IPS-20b (cell line): ENCODE measurements around the gene LCMT2.
"Not testable (repeated sequence)": the region's sequence is repeated elsewhere in the genome, so short reads cannot be mapped to it uniquely, and the experiment has no call there.

Experiments used
- H3K27ac ChIP-seq: one replicate; pipeline ENCODE4 v1.5.1; 2013; ENCODE audit warnings: low read length
- H3K27me3 ChIP-seq: 2 replicates; pipeline ENCODE4 v1.6.1; 2013; ENCODE audit warnings: mild to moderate bottlenecking, low read length, inconsistent platforms; ENCODE audit not compliant: insufficient read depth
- H3K36me3 ChIP-seq: 2 replicates; pipeline ENCODE4 v1.6.1; 2013; ENCODE audit warnings: low read depth, mild to moderate bottlenecking, inconsistent platforms, low read length, moderate library complexity; ENCODE audit not compliant: insufficient read depth
- H3K4me1 ChIP-seq: 2 replicates; pipeline ENCODE4 v1.6.1; 2013; ENCODE audit warnings: mild to moderate bottlenecking, control low read depth, inconsistent platforms, low read length, moderate library complexity; ENCODE audit not compliant: insufficient read depth
- H3K4me3 ChIP-seq: 2 replicates; pipeline ENCODE4 v1.5.1; 2013; ENCODE audit warnings: mild to moderate bottlenecking, low read length, inconsistent platforms
- H3K9ac ChIP-seq: 2 replicates; pipeline ENCODE4 v1.6.1; 2013; ENCODE audit warnings: low read depth, mild to moderate bottlenecking, inconsistent platforms, low read length, moderate library complexity
- H3K9me3 ChIP-seq: 2 replicates; pipeline ENCODE4 v1.6.1; 2013; ENCODE audit warnings: mild to moderate bottlenecking, low read depth, low read length, inconsistent platforms; ENCODE audit not compliant: insufficient read depth

LCMT2 gene

DNA sequence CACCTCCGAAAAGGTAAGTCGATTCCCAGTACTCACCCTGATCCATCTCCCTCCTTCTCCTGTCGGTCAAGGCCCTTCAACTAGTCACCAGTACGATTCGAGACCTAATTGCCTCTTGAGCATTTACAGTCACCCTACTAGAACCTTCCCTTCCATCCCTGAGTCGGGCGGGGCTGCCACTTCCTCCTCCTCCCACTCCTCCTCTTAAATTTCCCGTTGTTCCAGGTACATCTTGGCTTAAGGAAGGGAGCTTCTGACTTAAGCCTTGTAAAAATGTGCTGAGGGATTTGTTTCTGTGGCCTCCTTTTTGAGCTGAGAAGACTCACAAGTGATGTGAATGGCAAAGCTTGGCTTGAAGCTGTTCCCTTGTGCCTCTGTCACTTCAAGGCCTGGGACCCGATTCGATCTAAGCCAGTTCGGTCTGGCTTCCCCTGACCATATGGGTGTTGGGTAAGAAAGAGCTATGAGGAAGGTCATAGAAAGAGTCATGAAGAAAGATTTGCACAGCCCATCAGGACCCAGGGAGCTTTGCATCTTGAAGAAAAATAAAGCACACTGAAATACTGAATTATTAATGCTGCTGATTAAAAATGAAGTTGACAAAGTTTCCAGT, 28.1 kb downstream of the LCMT2 start, which contains the start of gene TGM7:
Gene TGM7, minus strand, starts transcription at position 51 of the 613 bp plus-strand sequence.
- H3K9ac ChIP-seq = no peak within 1 kb of the TSS

GRCh38 chr15:43299884-43300283, 30.5 kb downstream of the LCMT2 start:
- Histone ChIP-seq H3K4me1 (peaks cover 6% of the 10 kb centered on the region), H3K27ac (no peak overlapping the region), H3K9me3 (no peaks in the 10 kb centered on the region), H3K9ac (no peak overlapping the region), H3K36me3 (no peaks in the 10 kb centered on the region), H3K4me3 (no peak overlapping the region), H3K27me3 (no peaks in the 10 kb centered on the region)

More for the DNA sequence above, 28.1 kb downstream of the LCMT2 start, which contains the start of gene TGM7:
- Histone ChIP-seq H3K27ac (no peak within 1 kb of the TSS), H3K9me3 (no peaks in the 10 kb centered on the region), H3K4me1 (peaks cover 6% of the 10 kb centered on the region), H3K27me3 (peaks cover 6% of the 10 kb centered on the region; the same call in 1 of the 2 replicates), H3K36me3 (no peaks in the 10 kb centered on the region), H3K4me3 (no peak within 1 kb of the TSS)

DNA sequence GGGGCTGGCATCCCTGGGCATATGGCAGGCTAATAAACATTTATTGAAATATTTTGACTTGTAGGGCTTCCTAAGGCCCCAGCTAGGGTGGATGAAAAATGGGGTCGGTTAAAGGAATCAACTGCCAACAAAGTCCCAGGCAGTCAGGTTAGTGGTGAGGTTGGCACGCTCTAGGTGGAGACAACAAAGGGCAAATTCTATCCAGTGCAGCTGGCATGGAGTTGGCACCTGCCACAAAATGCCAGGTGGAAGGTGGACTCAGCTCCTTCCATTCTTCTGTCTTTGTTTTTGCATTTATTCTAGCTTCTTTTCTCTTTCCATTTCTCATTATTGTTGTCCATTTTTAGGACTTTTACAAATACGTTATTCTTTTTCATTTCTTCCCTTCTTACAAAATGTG, 31.0 kb downstream of the LCMT2 start:
- no peak overlapping the region for H3K9ac ChIP-seq
- peaks cover 6% of the 10 kb centered on the region for H3K4me1 ChIP-seq
- no peaks in the 10 kb centered on the region for H3K36me3 ChIP-seq
- no peaks in the 10 kb centered on the region for H3K9me3 ChIP-seq
- peaks cover 4% of the 10 kb centered on the region; the same call in 1 of the 2 replicates for H3K27me3 ChIP-seq
- no peak overlapping the region for H3K27ac ChIP-seq
- no peak overlapping the region for H3K4me3 ChIP-seq

DNA sequence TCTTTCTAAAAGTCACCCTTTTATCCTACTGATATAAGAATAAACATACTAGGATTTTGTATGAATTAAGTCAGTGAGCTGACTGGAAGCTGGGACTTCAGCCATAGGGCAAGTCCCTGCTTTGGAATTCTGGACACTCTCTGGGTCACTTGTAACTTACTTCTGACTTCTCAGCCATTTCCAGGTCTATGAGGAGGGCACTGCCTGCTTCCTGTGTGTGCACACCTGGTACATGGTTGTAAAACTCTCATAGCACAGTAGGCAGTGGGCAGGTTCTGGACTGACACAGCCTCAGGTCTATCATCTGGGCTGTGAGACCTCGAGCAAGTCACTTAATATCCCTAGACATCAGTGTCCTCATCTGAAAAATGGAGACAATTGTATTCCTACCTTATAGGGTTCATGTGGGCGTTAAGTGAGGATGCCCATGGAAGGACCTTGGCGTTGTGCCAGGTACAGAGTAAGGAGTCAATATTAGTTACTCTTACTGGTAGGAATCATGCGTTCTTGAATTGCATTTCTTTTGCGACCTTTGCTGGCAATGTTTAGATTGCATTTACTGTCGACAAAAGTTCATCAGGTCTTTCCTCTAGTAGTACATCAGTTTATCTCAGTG, 36.2 kb downstream of the LCMT2 start:
- peaks cover 6% of the 10 kb centered on the region for H3K4me1 ChIP-seq
- no peak overlapping the region for H3K9ac ChIP-seq
- H3K27me3 ChIP-seq = peaks cover 24% of the 10 kb centered on the region
- no peaks in the 10 kb centered on the region for H3K36me3 ChIP-seq
- no peaks in the 10 kb centered on the region for H3K9me3 ChIP-seq
- no peak overlapping the region for H3K27ac ChIP-seq
- no peak overlapping the region for H3K4me3 ChIP-seq

DNA sequence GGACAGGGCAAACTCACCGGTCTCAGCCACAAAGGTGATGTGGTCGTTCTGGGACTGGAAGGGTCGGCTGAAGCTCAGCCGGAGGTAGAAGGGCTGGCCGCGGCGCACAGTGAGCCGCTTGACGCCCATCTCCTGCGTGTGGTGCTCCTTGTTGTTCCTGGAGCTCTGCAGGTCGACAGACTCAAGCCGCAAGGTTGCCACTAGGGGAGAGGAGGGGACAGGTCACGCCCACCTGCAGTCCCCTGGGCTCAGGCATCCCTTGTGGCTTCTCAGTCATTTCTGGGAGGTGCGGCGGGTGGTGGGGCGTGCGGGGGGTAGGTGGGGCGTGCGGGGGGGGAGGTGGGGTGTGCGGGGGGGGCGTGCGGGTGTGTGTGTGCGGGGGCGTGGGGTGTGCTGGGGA, 36.9 kb downstream of the LCMT2 start:
- Histone ChIP-seq H3K4me3 (peak overlapping the region; percentile 52; the same call in 1 of the 2 replicates), H3K4me1 (peaks cover 6% of the 10 kb centered on the region), H3K27ac (no peak overlapping the region), H3K36me3 (no peaks in the 10 kb centered on the region), H3K9ac (peak overlapping the region; percentile 37; the same call in 1 of the 2 replicates), H3K27me3 (peaks cover 24% of the 10 kb centered on the region), H3K9me3 (no peaks in the 10 kb centered on the region)

DNA sequence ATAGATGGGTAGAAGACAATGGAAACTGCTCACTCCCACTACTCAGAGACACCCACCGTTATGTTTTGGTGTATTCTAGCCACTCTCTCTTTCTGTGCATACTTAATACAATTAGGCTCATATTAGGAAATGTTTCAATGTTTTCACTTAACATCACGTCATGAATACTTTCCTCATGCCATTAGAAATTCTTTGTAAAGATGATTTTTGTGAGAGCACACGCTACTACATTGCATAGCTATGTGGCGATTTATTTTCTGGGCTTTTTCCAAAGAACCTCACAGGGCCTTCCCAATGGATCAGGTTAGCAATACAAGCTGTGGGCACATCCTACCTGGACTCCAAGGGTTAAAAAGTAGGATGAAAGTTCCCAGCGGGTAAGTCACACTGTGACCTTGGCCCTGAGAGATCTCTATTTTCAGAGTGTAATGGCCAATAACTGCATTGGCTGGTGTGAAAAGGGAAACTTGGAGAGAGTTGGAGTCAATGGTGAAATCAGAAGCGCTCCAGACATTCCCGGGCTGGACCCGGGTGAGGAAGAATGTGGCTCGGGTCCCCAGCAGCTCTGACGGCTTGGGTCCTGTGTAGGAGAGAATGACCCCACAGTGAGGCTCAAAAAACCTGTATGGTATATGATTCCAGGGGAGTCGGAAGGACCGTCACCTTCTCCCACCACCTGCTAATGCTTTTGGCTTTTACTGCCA, 37.8 kb downstream of the LCMT2 start:
- H3K36me3 ChIP-seq = no peaks in the 10 kb centered on the region
- no peak overlapping the region for H3K9ac ChIP-seq
- no peak overlapping the region for H3K4me3 ChIP-seq
- no peak overlapping the region for H3K27ac ChIP-seq
- H3K4me1 ChIP-seq = no peaks in the 10 kb centered on the region; the same call in 1 of the 2 replicates
- H3K27me3 ChIP-seq = peaks cover 27% of the 10 kb centered on the region
- H3K9me3 ChIP-seq = no peaks in the 10 kb centered on the region

GRCh38 chr15:43289656-43290055, 40.7 kb downstream of the LCMT2 start:
- H3K9ac ChIP-seq, H3K27ac ChIP-seq, H3K9me3 ChIP-seq, H3K4me1 ChIP-seq, H3K36me3 ChIP-seq, H3K4me3 ChIP-seq: not testable (repeated sequence)
- H3K27me3 ChIP-seq = peaks cover 35% of the 10 kb centered on the region

- Histone ChIP-seq H3K4me1 (no peaks in the 10 kb centered on the region), H3K9me3 (no peaks in the 10 kb centered on the region), H3K9ac (no peak overlapping the region), H3K4me3 (no peak overlapping the region), H3K36me3 (no peaks in the 10 kb centered on the region), H3K27ac (no peak overlapping the region), H3K27me3 (peaks cover 15% of the 10 kb centered on the region)
Observed at GRCh38 chr15:43287254-43287653, 43.1 kb downstream of the LCMT2 start.

DNA sequence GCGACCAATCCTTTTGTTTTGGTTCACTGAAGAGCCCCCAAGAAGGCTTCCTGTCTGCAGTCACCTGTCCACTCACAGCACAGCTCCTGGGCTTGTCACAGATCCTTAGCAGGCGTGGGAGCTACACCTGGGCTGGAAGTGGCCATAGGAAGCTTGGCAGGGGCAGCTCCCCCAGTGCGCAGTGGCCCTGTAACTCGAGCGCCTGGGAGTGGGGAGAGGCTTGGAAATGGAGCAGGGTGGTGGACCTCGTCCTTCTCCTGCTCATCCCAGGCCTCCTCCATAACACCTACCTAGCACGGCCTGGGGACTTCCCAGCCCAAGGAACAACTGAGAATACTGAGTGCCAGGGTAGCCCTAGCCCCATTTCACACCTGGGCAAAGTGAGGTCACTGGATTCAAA, 44.3 kb downstream of the LCMT2 start:
- no peaks in the 10 kb centered on the region for H3K9me3 ChIP-seq
- H3K4me3 ChIP-seq = no peak overlapping the region
- peaks cover 13% of the 10 kb centered on the region for H3K27me3 ChIP-seq
- no peak overlapping the region for H3K9ac ChIP-seq
- H3K4me1 ChIP-seq = no peaks in the 10 kb centered on the region
- H3K27ac ChIP-seq = no peak overlapping the region
- H3K36me3 ChIP-seq = no peaks in the 10 kb centered on the region

DNA sequence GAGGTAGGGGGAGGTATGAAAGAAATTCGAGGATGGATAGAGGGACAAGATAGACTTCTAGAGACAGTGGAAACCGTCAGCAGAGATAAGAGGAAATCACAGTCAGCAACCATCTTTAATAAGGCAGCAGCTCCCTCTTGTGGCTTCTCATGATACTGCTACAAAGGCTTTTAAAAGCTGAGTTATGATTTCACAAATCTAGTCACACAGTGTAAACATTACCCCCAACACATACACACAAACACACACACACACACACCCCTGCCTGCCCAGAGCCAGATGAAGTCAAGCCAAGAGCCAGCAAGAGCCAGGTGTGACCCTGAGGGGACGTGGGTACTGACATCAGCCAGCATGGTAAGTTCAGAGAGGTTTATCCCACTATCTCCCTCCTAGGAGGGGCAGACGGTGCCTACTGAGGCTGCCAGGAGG, 44.8 kb downstream of the LCMT2 start:
- Histone ChIP-seq H3K27ac (no peak overlapping the region), H3K27me3 (peaks cover 13% of the 10 kb centered on the region), H3K4me3 (no peak overlapping the region), H3K9me3 (no peaks in the 10 kb centered on the region), H3K9ac (no peak overlapping the region), H3K36me3 (no peaks in the 10 kb centered on the region), H3K4me1 (no peaks in the 10 kb centered on the region)

DNA sequence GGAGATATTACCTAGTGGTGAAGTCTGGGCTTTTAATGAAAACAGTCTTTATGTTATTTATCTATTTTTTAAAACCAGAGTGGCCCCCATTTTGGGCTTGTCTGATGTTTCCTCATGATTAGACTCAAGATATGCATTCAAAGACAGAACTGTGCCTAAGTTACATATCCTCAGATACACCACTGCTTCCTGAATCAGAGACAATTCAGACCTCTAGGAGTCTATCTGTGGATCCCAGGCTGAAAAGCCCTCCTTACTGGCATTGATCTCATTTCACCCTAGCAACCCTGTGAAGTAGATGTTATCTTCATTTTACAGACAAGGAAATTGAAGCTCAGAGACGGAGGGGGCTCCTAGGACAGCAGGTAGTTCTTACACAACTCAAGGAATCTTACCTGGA, 46.8 kb downstream of the LCMT2 start:
- H3K27ac ChIP-seq = no peak overlapping the region
- H3K4me1 ChIP-seq = no peaks in the 10 kb centered on the region
- H3K4me3 ChIP-seq = no peak overlapping the region
- no peak overlapping the region for H3K9ac ChIP-seq
- no peaks in the 10 kb centered on the region for H3K36me3 ChIP-seq
- peaks cover 13% of the 10 kb centered on the region for H3K27me3 ChIP-seq
- H3K9me3 ChIP-seq = no peaks in the 10 kb centered on the region
